AG10803 (cell line): Measurements from ENCODE around the gene DNAJC30.

Source experiments
- DNase-seq: peaks from one replicate; pipeline ENCODE4 v3.0.0; 2010; ENCODE audit warnings: low read depth
- H3K4me3 ChIP-seq: 2 replicates; pipeline ENCODE4 v1.5.1; 2011; ENCODE audit warnings: mild to moderate bottlenecking, low read length, control low read depth
- TF ChIP-seq, protein P1 (sequence below): conservative IDR thresholded peaks from 2 replicates; pipeline ENCODE4 v1.5.1; 2011; ENCODE audit warnings: mild to moderate bottlenecking, low read length, control low read depth, inconsistent platforms

DNAJC30 gene

DNA sequence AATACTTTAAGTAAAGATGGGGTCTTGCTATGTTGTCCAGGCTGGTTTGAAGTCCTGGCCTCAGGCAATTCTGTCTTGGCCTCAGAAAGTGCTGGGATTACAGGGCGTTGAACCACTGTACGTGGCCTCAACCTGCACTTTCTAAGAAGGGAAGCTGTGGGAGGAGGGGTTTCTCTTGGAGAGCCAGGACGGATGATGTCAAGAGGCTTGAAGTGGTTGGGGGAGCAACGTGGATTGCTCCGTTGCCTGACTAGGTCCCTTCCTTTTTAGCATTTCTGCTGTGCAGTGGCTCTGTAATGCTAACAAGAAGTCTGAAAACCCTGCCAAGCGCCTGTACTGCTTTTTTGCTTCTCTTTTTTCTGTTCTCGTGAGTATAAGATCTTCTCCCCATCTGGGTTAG, 7.4 kb upstream of the DNAJC30 start:
- no peak for DNase-seq
- TF ChIP-seq, protein P1, sequence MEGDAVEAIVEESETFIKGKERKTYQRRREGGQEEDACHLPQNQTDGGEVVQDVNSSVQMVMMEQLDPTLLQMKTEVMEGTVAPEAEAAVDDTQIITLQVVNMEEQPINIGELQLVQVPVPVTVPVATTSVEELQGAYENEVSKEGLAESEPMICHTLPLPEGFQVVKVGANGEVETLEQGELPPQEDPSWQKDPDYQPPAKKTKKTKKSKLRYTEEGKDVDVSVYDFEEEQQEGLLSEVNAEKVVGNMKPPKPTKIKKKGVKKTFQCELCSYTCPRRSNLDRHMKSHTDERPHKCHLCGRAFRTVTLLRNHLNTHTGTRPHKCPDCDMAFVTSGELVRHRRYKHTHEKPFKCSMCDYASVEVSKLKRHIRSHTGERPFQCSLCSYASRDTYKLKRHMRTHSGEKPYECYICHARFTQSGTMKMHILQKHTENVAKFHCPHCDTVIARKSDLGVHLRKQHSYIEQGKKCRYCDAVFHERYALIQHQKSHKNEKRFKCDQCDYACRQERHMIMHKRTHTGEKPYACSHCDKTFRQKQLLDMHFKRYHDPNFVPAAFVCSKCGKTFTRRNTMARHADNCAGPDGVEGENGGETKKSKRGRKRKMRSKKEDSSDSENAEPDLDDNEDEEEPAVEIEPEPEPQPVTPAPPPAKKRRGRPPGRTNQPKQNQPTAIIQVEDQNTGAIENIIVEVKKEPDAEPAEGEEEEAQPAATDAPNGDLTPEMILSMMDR, result no peak
- H3K4me3 ChIP-seq, result no peak overlapping the region

DNA sequence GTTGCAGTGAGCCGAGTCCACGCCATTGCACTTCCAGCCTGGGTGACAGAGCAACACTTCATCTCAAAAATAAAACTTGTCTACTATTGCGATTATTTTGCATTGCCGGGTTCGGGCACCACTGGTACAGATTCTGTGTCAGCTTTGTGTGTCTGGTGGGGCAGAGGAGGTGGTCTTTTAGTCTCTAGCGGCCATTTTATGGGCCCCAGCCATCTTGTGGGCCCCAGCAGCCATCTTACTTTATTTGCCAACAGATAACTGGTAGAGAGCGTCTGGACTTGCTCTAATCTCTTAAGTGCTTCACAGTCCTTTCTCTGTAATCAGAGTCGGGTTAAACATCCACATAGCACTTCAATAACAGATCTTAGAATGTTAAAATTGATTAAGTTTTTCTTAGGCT, 5.0 kb upstream of the DNAJC30 start:
- DNase-seq, result no peak
- TF ChIP-seq, protein P1, result no peak
- H3K4me3 ChIP-seq, result no peak overlapping the region

DNA sequence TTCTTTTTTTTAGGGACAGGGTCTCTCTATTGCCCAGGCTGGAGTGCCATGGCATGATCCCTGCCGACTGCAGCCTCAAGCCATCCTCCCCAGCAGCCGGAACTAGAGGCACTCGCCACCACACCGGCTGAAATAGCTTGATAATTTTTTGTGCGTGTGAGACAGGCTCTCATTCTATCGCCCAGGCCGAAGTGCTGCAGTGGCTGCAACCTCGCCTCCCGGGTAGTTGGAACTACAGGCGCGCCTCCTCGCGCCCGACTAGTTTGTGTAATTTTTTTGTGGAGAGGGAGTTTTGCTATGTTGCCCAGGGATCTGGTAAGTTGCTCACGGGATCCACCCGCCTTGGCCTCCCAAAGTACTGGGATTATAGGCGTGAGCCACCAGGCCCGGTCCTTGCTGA, 2.1 kb upstream of the DNAJC30 start:
- DNase-seq, result no peak
- no peak overlapping the region for H3K4me3 ChIP-seq
- TF ChIP-seq, protein P1, result no peak

DNA sequence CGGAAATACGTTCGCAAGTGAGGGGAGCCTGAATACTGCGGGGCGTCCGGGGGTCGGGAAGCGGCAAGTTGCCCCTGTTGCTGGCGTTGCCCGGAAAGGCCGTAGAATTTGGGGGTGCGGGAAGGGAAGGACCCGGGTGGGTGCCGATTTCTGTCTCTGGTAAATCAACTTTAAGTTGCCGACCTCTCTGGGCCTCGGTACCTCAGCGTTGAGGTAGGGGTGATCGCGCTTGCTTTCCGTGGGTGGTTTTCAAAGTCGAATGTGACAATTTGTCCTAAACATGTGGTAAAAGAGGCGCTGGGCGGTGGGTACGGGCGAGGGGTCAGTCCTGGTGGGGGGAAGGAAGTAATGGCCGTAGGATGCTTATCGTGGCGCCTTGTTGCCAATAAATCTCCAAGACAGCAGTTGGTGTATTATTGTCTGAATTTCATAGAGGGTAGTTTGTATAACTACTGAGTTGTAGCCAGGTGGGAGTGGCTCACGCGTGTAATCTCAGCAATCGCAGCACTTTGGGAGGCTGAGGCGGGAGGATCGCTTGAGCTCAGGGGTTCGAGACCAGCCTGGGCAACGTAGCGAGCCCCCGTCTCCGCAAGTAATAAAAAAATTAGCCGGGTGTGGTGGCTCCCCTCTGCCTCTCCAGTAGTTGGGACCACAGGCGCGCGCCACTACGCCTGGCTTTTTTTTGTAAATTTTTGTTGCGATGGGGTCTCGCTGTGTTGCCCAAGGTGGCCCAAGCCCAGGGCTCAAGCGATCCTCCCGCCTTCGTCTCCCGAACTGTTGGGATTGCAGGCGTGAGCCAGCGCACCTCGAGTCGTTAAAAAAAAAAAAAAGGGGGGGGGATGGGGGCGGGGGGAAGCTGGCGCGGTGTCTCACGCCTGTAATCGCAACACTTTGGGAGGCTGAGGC, 788 bp upstream of the DNAJC30 start:
- H3K4me3 ChIP-seq, result peak overlapping the region; percentile 95
- TF ChIP-seq, protein P1, result no peak
- DNase-seq, result no peak

DNA sequence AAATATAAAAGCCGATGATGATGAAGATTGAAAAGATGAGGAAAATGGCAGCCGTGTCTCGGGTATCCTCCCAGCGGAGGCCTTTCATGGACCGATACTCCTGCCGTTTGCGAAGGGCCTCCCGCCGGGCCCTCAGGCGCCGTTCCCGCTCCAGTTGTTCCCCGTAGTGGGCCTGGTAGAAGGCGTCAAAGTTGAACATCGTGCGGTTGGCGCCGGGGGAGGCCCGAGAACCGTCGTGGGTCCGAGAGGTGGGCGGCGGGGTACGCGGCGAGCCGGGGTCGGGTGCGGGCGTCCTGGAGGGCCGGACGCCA, 553 bp downstream of the DNAJC30 start:
- peak overlapping the region; percentile 95 for H3K4me3 ChIP-seq
- DNase-seq, result no peak
- TF ChIP-seq, protein P1, result no peak

DNA sequence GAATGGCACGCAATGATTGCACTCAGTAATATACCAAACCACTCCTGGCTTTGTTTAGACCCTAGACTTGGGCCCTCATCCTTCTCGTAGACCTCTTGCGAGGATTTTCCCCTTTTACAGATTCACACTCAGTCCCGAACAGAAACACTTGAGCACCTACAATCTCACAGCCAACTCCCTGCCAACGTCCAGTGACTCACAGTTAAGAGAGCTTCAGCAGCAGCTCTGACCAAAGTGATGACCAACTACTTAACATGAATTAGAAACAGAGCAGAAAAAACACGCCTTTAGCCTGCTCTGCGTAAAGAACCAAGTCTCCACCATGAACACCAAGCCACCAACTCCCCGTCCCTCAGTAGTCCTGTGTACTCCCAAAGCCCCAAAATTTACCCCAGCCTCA, 2.2 kb downstream of the DNAJC30 start:
- TF ChIP-seq, protein P1, result no peak
- DNase-seq, result peak; percentile 23
- peak overlapping the region; percentile 16; the same call in 1 of the 2 replicates for H3K4me3 ChIP-seq

DNA sequence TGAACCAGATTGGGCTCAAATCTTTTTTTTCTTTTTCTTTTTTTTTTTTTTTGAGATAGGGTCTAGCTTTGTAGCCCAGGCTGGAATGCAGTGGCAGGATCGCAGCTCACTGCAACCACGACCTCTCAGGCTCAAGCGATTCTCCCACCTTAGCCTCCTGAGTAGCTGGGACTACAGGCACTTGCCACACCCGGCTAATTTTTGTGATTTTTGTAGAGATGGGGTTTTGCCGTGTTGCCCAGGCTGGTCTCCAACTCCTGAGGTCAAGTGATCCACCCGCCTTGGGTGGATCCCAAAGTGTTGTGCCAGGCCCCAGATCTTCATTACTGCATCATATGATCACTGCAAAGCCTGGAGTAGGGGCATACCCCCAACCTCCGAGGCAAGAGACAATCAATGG, 2.8 kb downstream of the DNAJC30 start:
- TF ChIP-seq, protein P1, result no peak
- H3K4me3 ChIP-seq, result no peak overlapping the region
- DNase-seq, result no peak
